Body of pancreas (tissue), 4 donors: ENCODE data around the gene CROCC2.

ENCODE experiments used
- POLR2A ChIP-seq, 3 donors: fragments of 450-650 bp; IDR thresholded peaks; one replicate each; pipeline ENCODE4 v1.6.1; 2016; ENCODE audit warnings: antibody characterized with exemption in 3 of 3, mild to moderate bottlenecking in 2 of 3
- TF ChIP-seq, protein P1 (sequence below), 7 experiments: fragments of 450-650 bp in 4 of 7; fragments of 200-600 bp in 3 of 7; sonication (generic) in 3 of 7; IDR thresholded peaks; one replicate each; pipeline ENCODE4 v1.5.1; 2016 to 2019; ENCODE audit warnings: antibody characterized with exemption in 7 of 7

DNA sequence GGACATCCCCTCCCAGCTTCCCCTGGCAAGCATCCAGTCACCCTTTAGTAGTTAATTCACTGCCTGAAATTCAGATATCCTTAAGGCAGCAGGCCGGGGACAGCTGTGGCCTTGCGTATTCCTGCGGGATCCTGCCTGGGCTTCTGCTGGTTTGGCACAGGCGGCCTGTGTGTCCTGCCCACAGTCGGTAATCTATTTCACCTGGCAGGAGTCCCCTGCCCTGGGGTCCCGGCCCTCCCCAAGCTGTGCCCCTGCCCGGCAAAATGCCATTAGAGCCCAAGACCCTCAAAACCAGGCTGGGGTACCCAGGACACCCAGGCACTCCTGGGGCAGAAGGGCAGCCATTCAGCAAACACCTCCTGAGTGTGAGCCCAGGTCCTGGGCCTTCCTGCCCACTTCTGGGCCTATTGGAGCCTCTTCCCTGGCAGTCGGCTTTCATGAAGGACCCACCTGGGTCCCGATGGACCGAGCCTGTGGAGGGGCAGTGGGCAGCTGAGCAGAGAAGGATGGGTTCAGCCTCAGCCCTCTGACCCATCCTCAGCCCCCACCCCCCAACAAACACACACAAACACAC lies 11.6 kb downstream of the CROCC2 start:
- TF ChIP-seq, protein P1, sequence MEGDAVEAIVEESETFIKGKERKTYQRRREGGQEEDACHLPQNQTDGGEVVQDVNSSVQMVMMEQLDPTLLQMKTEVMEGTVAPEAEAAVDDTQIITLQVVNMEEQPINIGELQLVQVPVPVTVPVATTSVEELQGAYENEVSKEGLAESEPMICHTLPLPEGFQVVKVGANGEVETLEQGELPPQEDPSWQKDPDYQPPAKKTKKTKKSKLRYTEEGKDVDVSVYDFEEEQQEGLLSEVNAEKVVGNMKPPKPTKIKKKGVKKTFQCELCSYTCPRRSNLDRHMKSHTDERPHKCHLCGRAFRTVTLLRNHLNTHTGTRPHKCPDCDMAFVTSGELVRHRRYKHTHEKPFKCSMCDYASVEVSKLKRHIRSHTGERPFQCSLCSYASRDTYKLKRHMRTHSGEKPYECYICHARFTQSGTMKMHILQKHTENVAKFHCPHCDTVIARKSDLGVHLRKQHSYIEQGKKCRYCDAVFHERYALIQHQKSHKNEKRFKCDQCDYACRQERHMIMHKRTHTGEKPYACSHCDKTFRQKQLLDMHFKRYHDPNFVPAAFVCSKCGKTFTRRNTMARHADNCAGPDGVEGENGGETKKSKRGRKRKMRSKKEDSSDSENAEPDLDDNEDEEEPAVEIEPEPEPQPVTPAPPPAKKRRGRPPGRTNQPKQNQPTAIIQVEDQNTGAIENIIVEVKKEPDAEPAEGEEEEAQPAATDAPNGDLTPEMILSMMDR (IDR thresholded peaks at IDR 0.05): no peak
- no peak for TF ChIP-seq POLR2A (IDR thresholded peaks at IDR 0.05)
